Activated T-helper 1 cell treated with anti-CD3 and anti-CD28 coated beads, Interleukin-2, amount 50 U/mL, for 16 hours (primary cell): ENCODE results near the gene IGFBP7.

Experiments
- DNase-seq, 2 donors: peaks; one replicate each; pipeline ENCODE4 v3.0.0-alpha.2; 2020; ENCODE audit warnings: low read depth in 1 of 2, low spot score in 1 of 2

IGFBP7 gene

GRCh38 chr4:57109847-57110639 lies at the start of gene IGFBP7:
Gene IGFBP7, minus strand, starts transcription at chr4:57110385. Its CDS starts 34 bp downstream, at chr4:57110351.
- DNase-seq = no peak

- DNase-seq = no peak
Observed at GRCh38 chr4:57159866-57160265, 49.7 kb upstream of the IGFBP7 start.

GRCh38 chr4:57158762-57159161 lies 48.6 kb upstream of the IGFBP7 start:
- DNase-seq = no peak

GRCh38 chr4:57158221-57158620 lies 48.0 kb upstream of the IGFBP7 start:
- DNase-seq = no peak

- no peak for DNase-seq
Observed at GRCh38 chr4:57157596-57158137, 47.5 kb upstream of the IGFBP7 start.

GRCh38 chr4:57156242-57156990 lies 46.2 kb upstream of the IGFBP7 start:
- DNase-seq = no peak

GRCh38 chr4:57154926-57155325 lies 44.7 kb upstream of the IGFBP7 start:
- DNase-seq = no peak

- DNase-seq = no peak
Observed at GRCh38 chr4:57154191-57154590, 44.0 kb upstream of the IGFBP7 start.

GRCh38 chr4:57153207-57153606 lies 43.0 kb upstream of the IGFBP7 start:
- no peak for DNase-seq

- no peak for DNase-seq
Observed at GRCh38 chr4:57151481-57151880, 41.3 kb upstream of the IGFBP7 start.

- no peak for DNase-seq
Observed at GRCh38 chr4:57149833-57150232, 39.6 kb upstream of the IGFBP7 start.

GRCh38 chr4:57148831-57149505 lies 38.8 kb upstream of the IGFBP7 start:
- no peak for DNase-seq

GRCh38 chr4:57148177-57148576 lies 38.0 kb upstream of the IGFBP7 start:
- DNase-seq = no peak

GRCh38 chr4:57147335-57148060 lies 37.3 kb upstream of the IGFBP7 start:
- no peak for DNase-seq

GRCh38 chr4:57146444-57146843 lies 36.3 kb upstream of the IGFBP7 start:
- DNase-seq = no peak

GRCh38 chr4:57144466-57144865 lies 34.3 kb upstream of the IGFBP7 start:
- DNase-seq = no peak

GRCh38 chr4:57139783-57140182 lies 29.6 kb upstream of the IGFBP7 start:
- no peak for DNase-seq

GRCh38 chr4:57137261-57137660 lies 27.1 kb upstream of the IGFBP7 start:
- no peak for DNase-seq

GRCh38 chr4:57136281-57136680 lies 26.1 kb upstream of the IGFBP7 start:
- no peak for DNase-seq

- no peak for DNase-seq
Observed at GRCh38 chr4:57132743-57133137, 22.6 kb upstream of the IGFBP7 start.
